ENCODE measurements around the gene TP53BP1. TPM values are rescaled to one million over a fixed set of nuclear protein-coding genes. Genes with fewer than 3 reads are reported as not detected.

The TP53BP1 gene
- total and polyA plus RNA-seq, 2 of the 13 experiments (the other 11 are each of a cell fraction or from before 2014, with no cell fraction given), result 17.1 to 17.4 TPM

- TF ChIP-seq ZNF512B (CRISPR knock-in tag; IDR thresholded peaks at IDR 0.05; ENCODE audit: borderline replicate concordance) (no peak), ZFP37 (CRISPR knock-in tag; IDR thresholded peaks at IDR 0.05; ENCODE audit: borderline replicate concordance) (no peak), ZNF337 (CRISPR knock-in tag; IDR thresholded peaks at IDR 0.05; ENCODE audit: borderline replicate concordance, low read depth) (no peak), TAF1 (CRISPR knock-in tag; IDR thresholded peaks at IDR 0.05) (peak; percentile 81; the same call in 1 of the 2 replicates), HOXD1 (CRISPR knock-in tag; IDR thresholded peaks at IDR 0.05) (peak; percentile 63; the same call in 1 of the 2 replicates), ZNF296 (CRISPR knock-in tag; conservative IDR thresholded peaks at IDR 0.05) (no peak), KLF16 (CRISPR knock-in tag; IDR thresholded peaks at IDR 0.05) (peak in 1 of 2 experiments; percentile 68; a peak in 1 of 4 replicates), RBM39 (IDR thresholded peaks at IDR 0.05; ENCODE audit: low read depth, low read length, poor library complexity, severe bottlenecking) (peak; percentile 73), PRDM4 (CRISPR knock-in tag; IDR thresholded peaks at IDR 0.05; ENCODE audit: borderline replicate concordance) (0 out of 2 replicates have a peak, but pooled peaks have one; percentile 44), GABPB1 (CRISPR knock-in tag; IDR thresholded peaks at IDR 0.05) (peak; percentile 94), ZNF746 (CRISPR knock-in tag; IDR thresholded peaks at IDR 0.05) (no peak), ZBTB34 (CRISPR knock-in tag; IDR thresholded peaks at IDR 0.05) (no peak), ZNF773 (CRISPR knock-in tag; IDR thresholded peaks at IDR 0.05; ENCODE audit: borderline replicate concordance) (no peak), ZNF207 (IDR thresholded peaks at IDR 0.05; ENCODE audit: borderline replicate concordance) (no peak), CBX2 (IDR thresholded peaks at IDR 0.05; ENCODE audit: low read depth, low read length) (no peak), CBX2 (CRISPR knock-in tag; IDR thresholded peaks at IDR 0.05; ENCODE audit: low read depth) (no peak), POLR2A (IDR thresholded peaks at IDR 0.05; ENCODE audit: insufficient read depth in 1 of 2, low read depth in 2 of 2, low read length in 2 of 2) (peak; percentile 67 to 92)
- TF ChIP-seq, protein P1, sequence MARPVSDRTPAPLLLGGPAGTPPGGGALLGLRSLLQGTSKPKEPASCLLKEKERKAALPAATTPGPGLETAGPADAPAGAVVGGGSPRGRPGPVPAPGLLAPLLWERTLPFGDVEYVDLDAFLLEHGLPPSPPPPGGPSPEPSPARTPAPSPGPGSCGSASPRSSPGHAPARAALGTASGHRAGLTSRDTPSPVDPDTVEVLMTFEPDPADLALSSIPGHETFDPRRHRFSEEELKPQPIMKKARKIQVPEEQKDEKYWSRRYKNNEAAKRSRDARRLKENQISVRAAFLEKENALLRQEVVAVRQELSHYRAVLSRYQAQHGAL (CRISPR knock-in tag; IDR thresholded peaks at IDR 0.05; ENCODE audit: not compliant biosample characterization), result no peak
- TF ChIP-seq, protein P2, sequence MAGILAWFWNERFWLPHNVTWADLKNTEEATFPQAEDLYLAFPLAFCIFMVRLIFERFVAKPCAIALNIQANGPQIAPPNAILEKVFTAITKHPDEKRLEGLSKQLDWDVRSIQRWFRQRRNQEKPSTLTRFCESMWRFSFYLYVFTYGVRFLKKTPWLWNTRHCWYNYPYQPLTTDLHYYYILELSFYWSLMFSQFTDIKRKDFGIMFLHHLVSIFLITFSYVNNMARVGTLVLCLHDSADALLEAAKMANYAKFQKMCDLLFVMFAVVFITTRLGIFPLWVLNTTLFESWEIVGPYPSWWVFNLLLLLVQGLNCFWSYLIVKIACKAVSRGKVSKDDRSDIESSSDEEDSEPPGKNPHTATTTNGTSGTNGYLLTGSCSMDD (CRISPR knock-in tag; IDR thresholded peaks at IDR 0.05), result no peak
Measured at GRCh38 chr15:43370975-43371974, 121.7 kb downstream of the TP53BP1 start, which contains the start of the genes TUBGCP4 and ZSCAN29 (continued).

All from HepG2 (cell line).